Measurements from ENCODE around the gene CRYBA2.

DNA sequence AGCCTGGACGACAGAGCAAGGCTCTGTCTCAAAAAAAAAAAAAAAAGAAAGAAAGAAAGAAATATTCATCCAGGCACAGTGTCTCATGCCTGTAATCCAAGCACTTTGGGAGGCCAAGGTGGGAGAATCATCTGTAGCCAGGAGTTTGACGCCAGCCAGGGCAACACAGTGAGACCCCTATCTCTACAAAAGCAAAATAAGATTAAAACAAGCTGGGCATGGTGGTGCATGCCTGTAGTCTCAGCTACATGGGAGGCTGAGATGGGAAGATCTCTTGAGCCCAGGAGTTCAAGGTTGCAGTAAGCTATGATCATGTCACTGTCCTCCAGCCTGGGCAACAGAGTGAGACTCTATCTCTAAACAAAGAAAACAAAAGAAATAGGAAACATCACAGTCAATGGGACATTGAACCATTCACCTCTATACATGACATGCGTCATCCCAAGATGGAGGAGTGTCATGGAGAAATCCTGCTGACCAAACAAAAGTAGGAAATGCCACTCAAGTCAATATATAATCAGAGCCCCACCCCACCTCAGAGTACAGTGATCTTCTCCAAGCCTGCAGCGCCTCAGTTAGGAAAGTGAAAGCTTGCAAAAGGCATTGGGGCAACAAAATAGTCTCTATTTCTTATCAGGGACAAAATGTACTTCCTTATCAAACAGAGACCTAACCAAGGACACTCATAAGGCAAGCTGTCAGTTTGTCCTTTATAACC lies 18.0 kb downstream of the CRYBA2 start:
- TF ChIP-seq TEAD4 (IDR thresholded peaks at IDR 0.05; ENCODE audit: low read length) (no peak), TEAD4 (CRISPR knock-in tag; IDR thresholded peaks at IDR 0.05; ENCODE audit: borderline replicate concordance) (no peak), POLR2AphosphoS2 (IDR thresholded peaks at IDR 0.05; ENCODE audit: low read length) (no peak), RBFOX2 (IDR thresholded peaks at IDR 0.05; ENCODE audit: low read depth, low read length) (no peak), SMAD3 (CRISPR knock-in tag; conservative IDR thresholded peaks at IDR 0.05) (no peak), RBM34 (IDR thresholded peaks at IDR 0.05; ENCODE audit: borderline replicate concordance, insufficient read depth, low read length) (no peak)

Measured in K562 (cell line).